Neural progenitor cell (in vitro differentiated cells): ENCODE results near the gene CHRNA9. TPM values are rescaled to one million over a fixed set of nuclear protein-coding genes. Genes with fewer than 3 reads are reported as not detected.
"Not testable (repeated sequence)": the region's sequence is repeated elsewhere in the genome, so short reads cannot be mapped to it uniquely, and the experiment has no call there.

Experiments
- DNase-seq: peaks from one replicate; pipeline ENCODE4 v3.0.0-alpha.2; 2016; ENCODE audit warnings: low spot score
- H2AFZ ChIP-seq: fragments of 200-600 bp; sonication (generic); replicated peaks from 2 replicates; pipeline ENCODE4 v1.6.1; 2016; ENCODE audit warnings: antibody characterized with exemption
- H3F3A ChIP-seq: fragments of 200-600 bp; sonication (generic); 2 replicates; pipeline ENCODE4 v1.6.1; 2016; ENCODE audit warnings: antibody characterized with exemption, low read depth
- H3K27ac ChIP-seq: fragments of 200-600 bp; sonication (generic); 2 replicates; pipeline ENCODE4 v1.5.1; 2016; ENCODE audit warnings: mild to moderate bottlenecking
- H3K27me3 ChIP-seq: fragments of 200-600 bp; sonication (generic); 2 replicates; pipeline ENCODE4 v1.6.1; 2016; ENCODE audit warnings: mild to moderate bottlenecking, moderate library complexity
- H3K36me3 ChIP-seq: fragments of 200-600 bp; sonication (generic); 2 replicates; pipeline ENCODE4 v1.5.1; 2016
- H3K4me1 ChIP-seq: fragments of 200-600 bp; sonication (generic); 2 replicates; pipeline ENCODE4 v1.6.1; 2016; ENCODE audit warnings: mixed run types
- H3K4me2 ChIP-seq: fragments of 200-600 bp; sonication (generic); 2 replicates; pipeline ENCODE4 v1.6.1; 2016
- H3K4me3 ChIP-seq: fragments of 200-600 bp; sonication (generic); 2 replicates; pipeline ENCODE4 v1.5.1; 2016
- H3K79me2 ChIP-seq: fragments of 200-600 bp; sonication (generic); 2 replicates; pipeline ENCODE4 v1.6.1; 2016; ENCODE audit warnings: low read depth
- H3K9ac ChIP-seq: fragments of 200-600 bp; sonication (generic); 2 replicates; pipeline ENCODE4 v1.6.1; 2016
- H3K9me3 ChIP-seq: fragments of 200-600 bp; sonication (generic); 2 replicates; pipeline ENCODE4 v1.5.1; 2016; ENCODE audit warnings: low read depth
- H4K20me1 ChIP-seq: fragments of 200-600 bp; sonication (generic); 2 replicates; pipeline ENCODE4 v1.6.1; 2016; ENCODE audit warnings: low read depth
- H3K27ac Mint-ChIP-seq: 3 replicates; pipeline ENCODE4 v1.8.0; 2021; ENCODE audit warnings: mixed read lengths
- H3K27me3 Mint-ChIP-seq: 2 replicates; pipeline ENCODE4 v1.8.0; 2022; ENCODE audit warnings: low read depth, mild to moderate bottlenecking, inconsistent platforms, moderate library complexity, mixed read lengths; ENCODE audit not compliant: insufficient read depth
- H3K36me3 Mint-ChIP-seq: 3 replicates; pipeline ENCODE4 v1.8.0; 2021; ENCODE audit warnings: mixed read lengths
- H3K4me1 Mint-ChIP-seq: 3 replicates; pipeline ENCODE4 v1.8.0; 2021; ENCODE audit warnings: mixed read lengths
- H3K4me3 Mint-ChIP-seq: 3 replicates; pipeline ENCODE4 v1.8.0; 2021; ENCODE audit warnings: mild to moderate bottlenecking, moderate library complexity, mixed read lengths
- H3K9me3 Mint-ChIP-seq: 3 replicates; pipeline ENCODE4 v1.8.0; 2020; ENCODE audit warnings: mixed read lengths
- EZH2 ChIP-seq: fragments of 200-600 bp; sonication (generic); IDR thresholded peaks from 2 replicates; pipeline ENCODE4 v1.6.1; 2017; ENCODE audit warnings: antibody characterized with exemption, mild to moderate bottlenecking, moderate library complexity
- EZH2phosphoT487 ChIP-seq: fragments of 200-600 bp; sonication (generic); IDR thresholded peaks from 2 replicates; pipeline ENCODE4 v1.6.1; 2017; ENCODE audit warnings: antibody characterized with exemption
- total RNA-seq: library from RNA; depleted of rRNA; stranded (reverse); fragments of >200 nt; gene quantifications from 2 replicates; pipeline ENCODE4 v1.2.3, GENCODE V29; 2015; ENCODE audit warnings: low replicate concordance
- TF ChIP-seq, protein P1 (sequence below): fragments of 200-600 bp; sonication (generic); IDR thresholded peaks from 2 replicates; pipeline ENCODE4 v1.5.1; 2017; ENCODE audit warnings: antibody characterized with exemption, mild to moderate bottlenecking

CHRNA9 gene
- total RNA-seq, 1 donor from 2014 or later: 0.67 TPM

DNA sequence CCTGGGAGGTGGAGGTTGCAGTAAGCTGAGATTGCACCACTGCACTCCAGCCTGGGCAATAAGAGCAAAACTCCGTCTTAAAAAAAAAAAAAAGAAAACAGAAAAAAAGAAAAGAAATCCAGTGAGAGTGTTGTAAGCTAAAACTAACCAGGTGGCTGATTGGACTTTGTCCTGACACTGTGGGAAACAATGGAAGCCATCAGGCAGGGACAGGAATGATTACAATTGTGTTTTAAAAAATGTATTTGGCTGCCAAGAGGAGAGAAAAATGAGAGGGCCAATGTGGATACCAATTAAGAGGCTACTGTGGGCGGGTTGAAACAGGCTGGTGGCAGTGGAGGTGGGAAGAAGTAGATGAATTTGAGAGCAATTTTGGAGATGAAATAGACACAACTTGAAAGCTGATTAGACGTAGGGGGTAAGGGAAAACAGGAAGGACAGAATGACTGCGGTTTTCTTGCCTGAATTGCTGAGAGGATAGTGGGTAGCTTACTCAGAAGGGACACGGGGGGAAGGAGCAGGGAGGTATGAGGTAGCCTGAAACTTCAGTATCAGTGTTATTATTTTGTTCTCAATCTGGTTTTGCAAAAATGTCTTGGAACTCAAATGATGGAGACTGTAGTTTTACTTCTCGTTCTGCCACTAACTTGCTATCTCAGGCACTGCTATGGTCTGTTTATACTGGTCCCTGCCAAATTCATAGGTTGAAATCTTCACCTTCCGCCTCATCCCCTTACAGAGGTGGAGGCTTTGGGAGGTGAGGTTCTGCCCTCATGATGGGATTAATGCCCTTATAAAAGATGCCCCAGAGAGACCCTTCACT lies 45.6 kb upstream of the CHRNA9 start:
- TF ChIP-seq, protein P1, sequence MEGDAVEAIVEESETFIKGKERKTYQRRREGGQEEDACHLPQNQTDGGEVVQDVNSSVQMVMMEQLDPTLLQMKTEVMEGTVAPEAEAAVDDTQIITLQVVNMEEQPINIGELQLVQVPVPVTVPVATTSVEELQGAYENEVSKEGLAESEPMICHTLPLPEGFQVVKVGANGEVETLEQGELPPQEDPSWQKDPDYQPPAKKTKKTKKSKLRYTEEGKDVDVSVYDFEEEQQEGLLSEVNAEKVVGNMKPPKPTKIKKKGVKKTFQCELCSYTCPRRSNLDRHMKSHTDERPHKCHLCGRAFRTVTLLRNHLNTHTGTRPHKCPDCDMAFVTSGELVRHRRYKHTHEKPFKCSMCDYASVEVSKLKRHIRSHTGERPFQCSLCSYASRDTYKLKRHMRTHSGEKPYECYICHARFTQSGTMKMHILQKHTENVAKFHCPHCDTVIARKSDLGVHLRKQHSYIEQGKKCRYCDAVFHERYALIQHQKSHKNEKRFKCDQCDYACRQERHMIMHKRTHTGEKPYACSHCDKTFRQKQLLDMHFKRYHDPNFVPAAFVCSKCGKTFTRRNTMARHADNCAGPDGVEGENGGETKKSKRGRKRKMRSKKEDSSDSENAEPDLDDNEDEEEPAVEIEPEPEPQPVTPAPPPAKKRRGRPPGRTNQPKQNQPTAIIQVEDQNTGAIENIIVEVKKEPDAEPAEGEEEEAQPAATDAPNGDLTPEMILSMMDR: no peak
- no peaks in the 10 kb centered on the region for H3K27me3 ChIP-seq
- peak overlapping the region; percentile 40 for H3K27ac Mint-ChIP-seq

DNA sequence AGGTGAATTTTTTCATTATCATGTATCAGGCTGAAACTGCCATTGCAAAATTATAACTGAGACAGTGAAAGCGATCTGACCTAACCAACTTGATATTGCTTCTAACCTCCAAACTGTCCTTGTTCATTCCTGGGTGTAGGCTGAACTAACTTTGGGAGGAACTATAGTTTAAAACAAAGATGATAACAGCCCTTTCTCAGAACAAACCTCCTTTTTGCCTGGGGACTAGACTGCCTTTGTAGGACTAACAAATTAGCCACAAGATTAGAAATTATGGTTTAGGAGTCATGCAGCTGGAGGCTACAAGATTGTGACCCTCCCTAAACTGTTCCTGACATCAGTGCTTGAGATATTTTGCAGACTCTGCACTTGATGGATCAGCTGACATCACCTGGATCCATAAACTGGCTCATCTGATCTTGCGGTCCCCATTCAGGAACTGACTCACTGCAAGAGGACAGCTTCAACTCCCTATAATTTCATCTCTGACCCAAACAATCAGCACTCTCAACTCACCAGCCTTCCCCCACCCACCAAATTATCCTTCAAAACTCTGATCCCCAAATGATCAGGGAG lies 44.4 kb upstream of the CHRNA9 start:
- not testable (repeated sequence) for H3K27ac Mint-ChIP-seq, H3K9ac ChIP-seq, H3K4me1 ChIP-seq, H3K36me3 ChIP-seq, DNase-seq, H3K9me3 Mint-ChIP-seq, H3K27ac ChIP-seq, H3K36me3 Mint-ChIP-seq, H3F3A ChIP-seq, H3K4me3 ChIP-seq, H3K4me2 ChIP-seq, H3K4me3 Mint-ChIP-seq, H3K27me3 ChIP-seq, H3K9me3 ChIP-seq, H3K79me2 ChIP-seq, H4K20me1 ChIP-seq
- Mint-ChIP-seq H3K4me1 (peaks cover 24% of the 10 kb centered on the region), H3K27me3 (peaks cover 12% of the 10 kb centered on the region)
- peak overlapping the region; percentile 95 for H2AFZ ChIP-seq

More for the DNA sequence above, 45.6 kb upstream of the CHRNA9 start:
- H3K9ac ChIP-seq: no peak overlapping the region
- peaks cover 5% of the 10 kb centered on the region for H3F3A ChIP-seq
- H3K79me2 ChIP-seq: no peaks in the 10 kb centered on the region
- H4K20me1 ChIP-seq: no peaks in the 10 kb centered on the region
- no peaks in the 10 kb centered on the region for H3K36me3 ChIP-seq
- H2AFZ ChIP-seq: peak overlapping the region; percentile 95
- Mint-ChIP-seq H3K4me3 (no peak overlapping the region), H3K36me3 (peaks cover 5% of the 10 kb centered on the region), H3K4me1 (peaks cover 31% of the 10 kb centered on the region), H3K9me3 (no peaks in the 10 kb centered on the region), H3K27me3 (peaks cover 12% of the 10 kb centered on the region)
- no peak overlapping the region for H3K27ac ChIP-seq
- H3K4me2 ChIP-seq: no peak overlapping the region
- no peak for DNase-seq
- no peaks in the 10 kb centered on the region for H3K9me3 ChIP-seq
- peaks cover 8% of the 10 kb centered on the region for H3K4me1 ChIP-seq
- no peak overlapping the region for H3K4me3 ChIP-seq

DNA sequence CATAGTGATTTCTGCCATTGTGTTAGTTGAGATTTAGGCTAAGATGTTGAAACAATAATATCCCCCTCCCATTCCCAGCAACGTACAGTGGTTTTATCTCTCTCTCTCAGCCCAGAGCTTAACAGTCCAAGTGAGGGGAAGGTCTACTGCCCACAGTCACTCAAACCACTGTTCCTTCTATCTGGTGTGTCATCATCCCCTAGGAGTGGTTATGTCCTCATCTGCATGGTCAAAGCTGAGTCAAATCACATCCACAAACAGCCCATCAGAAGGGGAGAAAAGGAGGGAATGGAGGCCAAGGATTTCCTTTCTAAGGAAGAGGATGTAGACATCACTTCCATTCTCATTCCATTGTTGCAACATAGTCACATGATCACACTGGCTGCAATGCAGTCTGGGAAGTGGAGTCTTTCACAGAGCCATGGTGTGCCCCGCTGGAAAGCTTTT lies 42.8 kb upstream of the CHRNA9 start:
- H3K4me2 ChIP-seq: no peak overlapping the region
- H3K9me3 Mint-ChIP-seq: peaks cover 2% of the 10 kb centered on the region
- no peaks in the 10 kb centered on the region for H3K79me2 ChIP-seq
- no peaks in the 10 kb centered on the region for H3F3A ChIP-seq
- peaks cover 6% of the 10 kb centered on the region for H3K27me3 Mint-ChIP-seq
- no peak overlapping the region for H3K27ac ChIP-seq
- no peaks in the 10 kb centered on the region for H3K9me3 ChIP-seq
- no peak overlapping the region for H3K9ac ChIP-seq
- no peak overlapping the region for H3K27ac Mint-ChIP-seq
- no peaks in the 10 kb centered on the region for H4K20me1 ChIP-seq
- peak overlapping the region; percentile 85 for H2AFZ ChIP-seq
- no peaks in the 10 kb centered on the region for H3K27me3 ChIP-seq
- H3K4me1 Mint-ChIP-seq: peaks cover 15% of the 10 kb centered on the region
- no peak overlapping the region for H3K4me3 Mint-ChIP-seq
- H3K4me1 ChIP-seq: peaks cover 3% of the 10 kb centered on the region
- TF ChIP-seq EZH2: no peak
- no peak for TF ChIP-seq EZH2phosphoT487
- TF ChIP-seq, protein P1: no peak
- H3K36me3 ChIP-seq: no peaks in the 10 kb centered on the region
- H3K36me3 Mint-ChIP-seq: peaks cover 3% of the 10 kb centered on the region
- DNase-seq: no peak
- no peak overlapping the region for H3K4me3 ChIP-seq

DNA sequence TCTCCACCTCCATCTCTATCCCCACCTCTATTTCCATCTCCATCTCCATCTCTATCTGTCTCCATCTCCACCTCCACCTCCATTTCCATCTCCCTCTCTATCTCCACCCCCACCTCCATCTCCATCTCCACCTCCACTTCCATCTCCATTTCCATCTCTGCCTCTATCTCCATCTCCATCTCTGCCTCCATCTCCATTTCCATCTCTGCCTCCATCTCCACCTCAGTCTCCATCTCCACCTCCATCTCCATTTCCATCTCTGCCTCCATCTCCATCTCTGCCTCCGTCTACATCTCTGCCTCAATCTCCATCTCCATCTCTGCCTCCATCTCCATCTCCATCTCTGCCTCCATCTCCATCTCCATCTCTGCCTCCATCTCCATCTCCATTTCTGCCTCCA lies 40.8 kb upstream of the CHRNA9 start:
- H2AFZ ChIP-seq: no peak overlapping the region
- no peak overlapping the region for H3K27ac ChIP-seq
- H4K20me1 ChIP-seq: no peaks in the 10 kb centered on the region
- H3K9me3 ChIP-seq: no peaks in the 10 kb centered on the region
- no peak for DNase-seq
- H3K36me3 Mint-ChIP-seq: peaks cover 3% of the 10 kb centered on the region
- H3K36me3 ChIP-seq: no peaks in the 10 kb centered on the region
- no peaks in the 10 kb centered on the region for H3K79me2 ChIP-seq
- H3K4me3 Mint-ChIP-seq: no peak overlapping the region
- no peak overlapping the region for H3K9ac ChIP-seq
- H3K9me3 Mint-ChIP-seq: peaks cover 2% of the 10 kb centered on the region
- H3K4me1 Mint-ChIP-seq: peaks cover 13% of the 10 kb centered on the region
- no peaks in the 10 kb centered on the region for H3F3A ChIP-seq
- H3K4me1 ChIP-seq: peaks cover 3% of the 10 kb centered on the region
- no peak overlapping the region for H3K4me2 ChIP-seq
- no peaks in the 10 kb centered on the region for H3K27me3 Mint-ChIP-seq
- H3K27ac Mint-ChIP-seq: no peak overlapping the region
- TF ChIP-seq EZH2phosphoT487: no peak
- TF ChIP-seq, protein P1: no peak
- no peak for TF ChIP-seq EZH2
- no peaks in the 10 kb centered on the region for H3K27me3 ChIP-seq
- no peak overlapping the region for H3K4me3 ChIP-seq

DNA sequence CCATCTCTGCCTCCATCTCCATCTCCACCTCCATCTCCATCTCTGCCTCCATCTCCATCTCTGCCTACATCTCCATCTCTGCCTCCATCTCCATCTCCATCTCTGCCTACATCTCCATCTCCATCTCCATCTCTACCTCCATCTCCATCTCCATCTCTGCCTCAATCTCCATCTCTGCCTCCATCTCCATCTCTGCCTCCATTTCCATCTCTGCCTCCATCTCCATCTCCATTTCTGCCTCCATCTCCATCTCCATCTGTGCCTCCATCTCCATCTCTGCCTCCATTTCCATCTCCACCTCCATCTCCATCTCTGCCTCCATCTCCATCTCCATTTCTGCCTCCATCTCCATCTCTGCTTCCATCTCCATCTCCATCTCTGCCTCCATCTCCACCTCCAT lies 40.1 kb upstream of the CHRNA9 start:
- H3K4me1 Mint-ChIP-seq, H3F3A ChIP-seq, H3K4me3 ChIP-seq, H4K20me1 ChIP-seq, H3K27ac ChIP-seq, H3K9ac ChIP-seq, H3K27me3 Mint-ChIP-seq, H3K27ac Mint-ChIP-seq, H3K9me3 ChIP-seq, H3K36me3 Mint-ChIP-seq, H3K36me3 ChIP-seq, H3K4me1 ChIP-seq, H3K4me3 Mint-ChIP-seq, H3K27me3 ChIP-seq, H2AFZ ChIP-seq, H3K9me3 Mint-ChIP-seq, DNase-seq, H3K4me2 ChIP-seq, H3K79me2 ChIP-seq: not testable (repeated sequence)
